ENCODE results near the gene PHACTR3.

The PHACTR3 gene

GRCh38 chr20:59708326-59708725 lies 104.0 kb downstream of the PHACTR3 start:
- DNase-seq, result no peak

- DNase-seq, result no peak
Measured at GRCh38 chr20:59709636-59710035, 105.3 kb downstream of the PHACTR3 start.

GRCh38 chr20:59718071-59718470 lies 113.7 kb downstream of the PHACTR3 start:
- DNase-seq, result no peak

- no peak for DNase-seq
Measured at GRCh38 chr20:59718751-59719150, 114.4 kb downstream of the PHACTR3 start.

GRCh38 chr20:59720013-59720412 lies 115.7 kb downstream of the PHACTR3 start:
- DNase-seq, result no peak

GRCh38 chr20:59721386-59721785 lies 117.0 kb downstream of the PHACTR3 start:
- no peak for DNase-seq

GRCh38 chr20:59723108-59723500 lies 118.8 kb downstream of the PHACTR3 start:
- DNase-seq, result no peak

GRCh38 chr20:59723607-59724456 lies 119.5 kb downstream of the PHACTR3 start:
- DNase-seq, result no peak

- DNase-seq, result no peak
Measured at GRCh38 chr20:59724457-59725366, 120.4 kb downstream of the PHACTR3 start.

- no peak for DNase-seq
Measured at GRCh38 chr20:59725476-59726280, 121.3 kb downstream of the PHACTR3 start.

GRCh38 chr20:59726281-59726595 lies 121.9 kb downstream of the PHACTR3 start:
- DNase-seq, result no peak

- no peak for DNase-seq
Measured at GRCh38 chr20:59728722-59729430, 124.5 kb downstream of the PHACTR3 start.

- no peak for DNase-seq
Measured at GRCh38 chr20:59729506-59729905, 125.2 kb downstream of the PHACTR3 start.

GRCh38 chr20:59730722-59731121 lies 126.4 kb downstream of the PHACTR3 start:
- DNase-seq, result no peak

- no peak for DNase-seq
Measured at GRCh38 chr20:59731376-59731775, 127.0 kb downstream of the PHACTR3 start.

GRCh38 chr20:59733351-59733750 lies 129.0 kb downstream of the PHACTR3 start:
- DNase-seq, result no peak

- DNase-seq, result no peak
Measured at GRCh38 chr20:59735486-59735885, 131.1 kb downstream of the PHACTR3 start.

- no peak for DNase-seq
Measured at GRCh38 chr20:59735917-59736316, 131.6 kb downstream of the PHACTR3 start.

- no peak for DNase-seq
Measured at GRCh38 chr20:59736366-59736765, 132.0 kb downstream of the PHACTR3 start.

GRCh38 chr20:59737073-59737666 lies 132.8 kb downstream of the PHACTR3 start:
- DNase-seq, result no peak

GRCh38 chr20:59737816-59738215 lies 133.5 kb downstream of the PHACTR3 start:
- no peak for DNase-seq

GRCh38 chr20:59738851-59739250 lies 134.5 kb downstream of the PHACTR3 start:
- no peak for DNase-seq
